HS-27A (cell line): ENCODE measurements around the gene ELAVL3.
"Not testable (repeated sequence)": the region's sequence is repeated elsewhere in the genome, so short reads cannot be mapped to it uniquely, and the experiment has no call there.

Experiments
- DNase-seq: peaks from one replicate; pipeline ENCODE4 v3.0.0-alpha.2; 2012; ENCODE audit warnings: low read depth, missing footprints

ELAVL3 gene

DNA sequence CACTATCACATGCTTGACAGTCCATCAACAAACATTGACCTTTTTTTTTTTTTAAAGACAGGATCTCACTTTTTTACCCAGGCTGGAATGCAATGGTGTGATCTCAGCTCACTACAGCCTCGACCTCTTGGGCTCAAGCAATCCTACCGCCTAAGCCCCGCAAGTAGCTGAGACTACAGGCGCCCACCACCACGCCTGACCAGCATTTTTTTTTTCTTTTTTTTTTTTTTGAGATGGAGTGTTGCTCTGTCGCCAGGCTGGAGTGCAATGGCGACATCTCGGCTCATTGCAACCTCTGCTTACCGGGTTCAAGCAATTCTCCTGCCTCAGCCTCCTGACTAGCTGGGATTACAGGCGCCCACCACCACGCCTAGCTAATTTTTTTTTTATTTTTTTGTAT, 21.9 kb downstream of the ELAVL3 start:
- not testable (repeated sequence) for DNase-seq

DNA sequence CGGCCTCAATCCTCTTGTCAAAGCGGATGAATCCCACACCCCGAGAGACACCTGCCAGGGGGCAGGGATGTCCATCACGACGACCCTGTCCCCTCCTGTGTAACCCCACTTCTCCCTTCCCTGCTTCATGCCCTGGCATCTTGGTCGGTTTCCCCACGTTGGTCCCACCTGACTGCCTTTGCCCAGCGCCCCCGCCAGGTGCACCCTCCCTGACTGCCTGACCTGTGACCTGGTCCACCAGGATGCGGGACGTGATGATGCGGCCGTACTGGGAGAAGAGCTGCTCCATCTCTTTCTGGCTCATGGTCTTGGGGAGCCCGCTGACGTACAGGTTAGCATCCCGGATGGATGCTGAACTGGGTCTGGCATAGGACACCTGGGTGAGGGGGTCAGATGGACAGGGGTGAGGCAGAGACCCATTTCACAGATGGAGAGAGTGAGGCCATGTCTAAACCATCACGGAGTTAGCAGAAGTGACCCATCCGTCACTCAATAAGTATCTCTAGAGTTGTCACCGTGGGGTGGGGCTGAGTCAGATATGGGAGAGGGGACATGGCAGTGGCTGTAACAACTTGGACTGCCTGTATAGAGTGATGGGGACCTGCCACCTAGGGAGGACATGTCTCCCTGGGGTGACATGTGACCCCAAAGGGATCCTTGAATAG, 22.5 kb downstream of the ELAVL3 start:
- DNase-seq: no peak

DNA sequence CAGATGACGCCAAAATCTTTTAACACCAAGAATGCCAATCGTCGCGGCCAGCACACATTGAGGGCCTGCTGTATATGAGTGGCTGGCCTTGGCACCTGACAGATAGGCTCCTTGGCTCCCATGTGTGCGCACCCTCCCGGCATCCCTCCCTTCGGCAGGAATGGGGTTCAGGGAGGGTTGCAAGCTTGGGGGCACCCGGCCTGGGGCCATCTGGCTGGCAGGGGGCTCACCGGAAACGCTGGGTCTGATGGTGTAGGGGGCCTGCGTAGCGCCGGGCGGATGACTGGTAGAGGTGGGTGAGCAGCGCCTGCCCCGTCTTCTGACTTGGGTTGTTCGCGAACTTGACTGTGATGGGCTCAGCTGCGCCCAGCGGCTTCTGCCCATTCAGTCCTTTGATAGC, 23.0 kb downstream of the ELAVL3 start:
- DNase-seq: no peak

- DNase-seq: no peak
These were observed 23.7 kb downstream of the ELAVL3 start for GRCh38 chr19:11457115-11457514.

- no peak for DNase-seq
These were observed 24.2 kb downstream of the ELAVL3 start for GRCh38 chr19:11456659-11457058.

GRCh38 chr19:11455233-11455554, 25.7 kb downstream of the ELAVL3 start:
- DNase-seq: not testable (repeated sequence)

GRCh38 chr19:11453468-11454341, 27.1 kb downstream of the ELAVL3 start:
- no peak for DNase-seq

DNA sequence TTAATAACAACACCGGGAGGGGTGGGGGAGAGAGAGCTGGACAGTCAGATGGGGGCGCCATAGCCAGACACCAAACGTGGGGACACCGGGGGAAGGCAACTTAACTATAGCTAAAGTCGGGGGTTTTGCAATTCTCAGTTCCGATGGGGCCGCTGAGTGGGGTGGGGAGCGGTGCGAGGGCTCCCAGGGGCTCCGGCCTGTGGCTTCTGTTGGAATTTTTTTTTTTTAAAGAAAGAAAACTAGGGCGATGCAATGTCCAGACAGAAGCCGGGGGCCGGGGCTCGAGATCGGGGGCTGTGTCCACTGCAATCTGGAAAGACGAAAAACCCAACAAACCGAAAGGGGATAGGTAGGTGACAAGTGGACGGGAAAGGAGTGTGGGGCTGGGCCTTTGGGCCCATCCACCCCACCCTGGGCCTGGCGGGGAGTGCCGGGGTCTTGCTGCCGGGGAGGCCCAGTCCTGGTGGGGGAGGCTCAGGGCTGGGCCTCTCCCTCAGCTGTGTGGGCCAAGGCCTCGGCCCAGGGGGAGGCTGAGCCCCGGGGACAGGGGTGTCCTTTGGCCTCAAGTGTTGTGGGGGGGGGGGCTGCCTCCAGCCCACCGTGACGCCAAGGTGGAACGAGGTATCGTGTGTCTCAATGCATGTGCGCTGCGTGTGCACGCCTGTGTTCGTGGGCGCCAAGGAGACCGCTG, 28.1 kb downstream of the ELAVL3 start:
- no peak for DNase-seq

DNA sequence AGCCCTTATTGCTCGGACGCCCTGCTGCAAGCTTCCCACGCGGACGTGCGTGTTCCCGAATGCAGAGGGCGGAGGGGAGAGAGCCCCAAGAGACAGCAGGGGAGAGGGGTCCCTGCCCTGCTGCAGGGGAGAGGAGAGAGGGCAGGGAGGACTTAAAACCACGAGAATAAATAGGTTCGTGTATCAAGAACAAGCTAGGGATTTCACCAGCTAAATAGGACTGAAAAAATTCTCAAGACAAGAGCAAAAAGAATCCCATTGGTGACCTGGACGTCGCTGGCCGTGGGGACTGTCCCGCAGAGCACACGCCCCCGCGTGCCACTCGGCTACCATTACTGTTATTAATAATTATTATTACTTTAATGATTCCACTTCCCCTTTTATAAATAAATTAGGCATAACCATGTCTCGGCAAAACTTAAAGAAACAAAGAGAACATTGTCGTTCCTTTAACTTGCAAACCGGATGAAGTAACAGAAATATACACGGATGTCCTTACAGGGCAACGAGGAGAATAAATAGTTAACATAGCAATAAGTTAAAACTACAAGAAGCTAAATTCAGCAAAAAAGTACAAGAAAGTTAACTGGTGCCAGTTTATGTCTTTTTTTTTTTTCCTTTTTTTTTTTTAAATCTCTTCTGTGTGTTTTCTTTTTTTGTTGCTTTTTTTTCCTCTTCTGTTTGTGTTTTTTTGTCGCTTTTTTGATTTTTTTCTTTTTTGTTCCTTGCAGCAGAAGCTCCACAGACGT, 28.8 kb downstream of the ELAVL3 start:
- DNase-seq: no peak

GRCh38 chr19:11451327-11451870, 29.4 kb downstream of the ELAVL3 start:
- no peak for DNase-seq

GRCh38 chr19:11450570-11451326, 30.1 kb downstream of the ELAVL3 start:
- no peak for DNase-seq

- DNase-seq: no peak
These were observed 31.8 kb downstream of the ELAVL3 start for GRCh38 chr19:11448923-11449554.

DNA sequence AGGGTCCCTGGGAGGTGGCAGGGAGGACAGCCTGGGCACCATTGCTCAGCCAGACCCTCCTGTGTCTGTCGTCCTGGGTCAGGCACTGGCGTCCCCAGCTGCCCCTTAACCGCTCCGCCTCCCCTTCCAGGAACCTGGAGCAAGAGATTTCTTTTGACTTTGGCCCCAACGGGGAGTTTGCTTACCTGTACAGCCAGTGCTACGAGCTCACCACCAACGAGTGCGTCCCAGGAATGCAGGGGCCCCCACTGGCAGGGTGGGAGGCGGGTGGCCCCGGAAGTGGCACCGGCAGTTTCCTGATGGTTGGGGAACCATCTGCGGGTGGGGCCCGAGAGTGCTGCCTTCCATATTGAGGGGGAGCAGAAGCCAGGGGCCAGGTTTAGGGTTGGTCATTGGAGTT, 32.4 kb downstream of the ELAVL3 start:
- no peak for DNase-seq

DNA sequence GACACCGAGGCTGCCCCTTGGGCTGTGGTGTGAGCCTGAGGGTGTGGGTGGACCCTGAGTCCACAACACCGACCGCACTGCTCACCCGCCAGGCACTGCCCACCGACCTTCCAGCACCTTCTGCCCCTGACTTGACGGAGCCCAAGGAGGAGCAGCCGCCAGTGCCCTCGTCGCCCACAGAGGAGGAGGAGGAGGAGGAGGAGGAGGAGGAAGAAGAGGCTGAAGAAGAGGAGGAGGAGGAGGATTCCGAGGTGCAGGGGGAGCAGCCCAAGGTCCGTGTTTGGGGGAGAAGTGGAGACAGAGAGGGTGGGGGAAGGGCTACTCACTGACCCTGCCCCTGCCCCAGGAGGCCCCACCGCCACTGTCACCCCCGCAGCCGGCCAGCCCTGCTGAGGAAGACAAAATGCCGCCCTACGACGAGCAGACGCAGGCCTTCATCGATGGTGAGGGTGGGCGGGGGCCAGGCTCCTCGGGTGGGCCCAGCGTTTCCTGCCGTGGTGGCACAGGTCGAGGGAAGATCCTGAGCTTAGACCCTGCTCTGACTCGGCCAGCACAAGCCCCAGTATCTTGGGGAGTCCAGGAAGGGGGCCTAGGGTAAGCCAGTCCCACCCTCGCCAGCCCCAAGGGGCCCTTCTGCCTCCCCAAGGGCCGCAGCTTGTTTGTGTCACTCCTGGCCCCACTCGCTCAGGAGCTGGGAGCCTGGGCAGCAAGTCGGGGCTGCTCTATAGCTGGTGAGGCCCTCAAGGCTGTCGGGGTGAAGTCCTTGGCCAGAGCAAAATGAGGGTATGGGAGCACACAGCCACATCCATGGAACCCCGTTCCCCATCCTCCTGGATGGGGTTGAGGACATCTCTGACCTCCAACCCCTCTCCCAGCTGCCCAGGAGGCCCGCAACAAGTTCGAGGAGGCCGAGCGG, 33.2 kb downstream of the ELAVL3 start:
- DNase-seq: no peak

DNA sequence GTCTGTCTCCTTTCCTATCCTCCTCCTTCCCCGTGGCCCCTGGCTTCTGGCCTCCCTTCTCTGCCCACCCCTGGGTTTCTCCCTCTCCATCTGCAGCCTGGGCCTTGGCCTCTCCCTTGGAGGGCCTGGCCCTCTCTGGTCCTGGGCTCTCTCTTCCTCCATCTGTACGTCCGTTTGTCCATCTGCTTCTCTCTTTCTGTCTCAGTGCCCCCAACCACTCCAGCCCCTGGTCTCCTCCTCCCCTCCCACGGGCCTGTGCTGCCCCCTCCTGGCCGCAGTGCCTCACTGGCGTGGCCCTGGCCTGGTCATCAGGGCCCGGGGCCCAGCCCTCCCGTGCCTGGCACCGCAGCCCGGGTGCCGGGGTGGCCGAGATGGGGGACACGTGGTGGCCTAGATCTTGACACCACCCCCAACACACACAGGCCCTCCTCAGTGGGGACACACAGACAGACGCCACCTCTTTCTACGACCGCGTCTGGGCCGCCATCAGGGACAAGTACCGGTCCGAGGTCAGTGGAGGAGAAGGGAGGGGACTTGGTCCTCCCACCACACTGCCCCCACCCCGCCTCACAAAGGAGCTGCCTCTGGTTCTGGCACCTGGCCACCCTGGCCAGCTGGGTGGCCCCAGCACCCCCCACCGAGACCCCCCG, 34.1 kb downstream of the ELAVL3 start:
- no peak for DNase-seq

GRCh38 chr19:11446271-11446651, 34.6 kb downstream of the ELAVL3 start:
- no peak for DNase-seq

DNA sequence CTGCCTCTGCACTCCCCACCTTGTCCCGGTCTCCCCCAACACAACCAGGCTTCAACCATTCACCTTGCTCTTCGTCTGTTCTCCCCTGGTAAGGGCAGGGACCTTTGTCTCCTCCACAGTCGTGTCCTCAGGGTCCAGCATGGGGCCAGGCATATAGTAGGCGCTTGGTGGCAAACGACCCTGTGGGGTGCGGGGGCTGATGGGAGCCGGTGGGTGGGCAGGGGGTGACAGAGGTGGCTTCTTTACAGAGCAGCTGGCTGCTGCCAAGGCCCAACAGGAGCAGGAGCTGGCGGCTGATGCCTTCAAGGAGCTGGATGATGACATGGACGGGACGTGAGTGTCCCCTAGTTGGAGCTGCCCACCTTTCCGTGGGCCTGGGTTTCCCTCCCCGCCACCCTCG, 35.7 kb downstream of the ELAVL3 start:
- DNase-seq: no peak

- no peak for DNase-seq
These were observed 36.8 kb downstream of the ELAVL3 start for GRCh38 chr19:11444059-11444458.

- DNase-seq: no peak
These were observed 42.9 kb downstream of the ELAVL3 start for GRCh38 chr19:11437955-11438354.
